IPS DF 4.7 (cell line): Measurements from ENCODE around the gene SUMO3.

Experiments
- DNase-seq: peaks from one replicate; pipeline ENCODE4 v3.0.0-alpha.2; 2013; ENCODE audit warnings: low spot score; ENCODE audit errors: extremely low read depth

Gene SUMO3

GRCh38 chr21:44831227-44831860 lies 13.5 kb upstream of the SUMO3 start:
- no peak for DNase-seq

- DNase-seq = no peak
Measured at GRCh38 chr21:44829507-44830092, 11.7 kb upstream of the SUMO3 start.

- no peak for DNase-seq
Measured at GRCh38 chr21:44828362-44829056, 10.6 kb upstream of the SUMO3 start.

- no peak for DNase-seq
Measured at GRCh38 chr21:44823179-44823660, 5.4 kb upstream of the SUMO3 start.

- DNase-seq = no peak
Measured at GRCh38 chr21:44822484-44823178, 4.8 kb upstream of the SUMO3 start.

- no peak for DNase-seq
Measured at GRCh38 chr21:44820851-44821250, 3.0 kb upstream of the SUMO3 start.

- DNase-seq = no peak
Measured at GRCh38 chr21:44819283-44820243, 1.7 kb upstream of the SUMO3 start.

GRCh38 chr21:44818640-44819011 lies 764 bp upstream of the SUMO3 start:
- no peak for DNase-seq

- no peak for DNase-seq
Measured at GRCh38 chr21:44817506-44817880, 369 bp downstream of the SUMO3 start.

GRCh38 chr21:44816761-44817505 lies 929 bp downstream of the SUMO3 start:
- no peak for DNase-seq

GRCh38 chr21:44815852-44816628 lies 1.8 kb downstream of the SUMO3 start:
- DNase-seq = no peak

- DNase-seq = no peak
Measured at GRCh38 chr21:44815225-44815624, 2.6 kb downstream of the SUMO3 start.

- DNase-seq = no peak
Measured at GRCh38 chr21:44814498-44815023, 3.3 kb downstream of the SUMO3 start.

GRCh38 chr21:44813727-44814126 lies 4.1 kb downstream of the SUMO3 start:
- no peak for DNase-seq

- no peak for DNase-seq
Measured at GRCh38 chr21:44813149-44813548, 4.7 kb downstream of the SUMO3 start.

GRCh38 chr21:44812640-44813039 lies 5.2 kb downstream of the SUMO3 start:
- no peak for DNase-seq

GRCh38 chr21:44810779-44811178 lies 7.1 kb downstream of the SUMO3 start:
- DNase-seq = no peak

GRCh38 chr21:44805859-44806258 lies 12.0 kb downstream of the SUMO3 start:
- DNase-seq = no peak

GRCh38 chr21:44805226-44805625 lies 12.6 kb downstream of the SUMO3 start:
- DNase-seq = no peak
